Middle frontal gyrus (tissue), 1 donor: ENCODE results near the gene FBH1.
"Not testable (repeated sequence)": the region's sequence is repeated elsewhere in the genome, so short reads cannot be mapped to it uniquely, and the experiment has no call there.

Experiments
- DNase-seq: peaks from one replicate; pipeline ENCODE4 v3.0.0-alpha.2; 2015; ENCODE audit warnings: low spot score; ENCODE audit errors: extremely low spot score

FBH1 gene

DNA sequence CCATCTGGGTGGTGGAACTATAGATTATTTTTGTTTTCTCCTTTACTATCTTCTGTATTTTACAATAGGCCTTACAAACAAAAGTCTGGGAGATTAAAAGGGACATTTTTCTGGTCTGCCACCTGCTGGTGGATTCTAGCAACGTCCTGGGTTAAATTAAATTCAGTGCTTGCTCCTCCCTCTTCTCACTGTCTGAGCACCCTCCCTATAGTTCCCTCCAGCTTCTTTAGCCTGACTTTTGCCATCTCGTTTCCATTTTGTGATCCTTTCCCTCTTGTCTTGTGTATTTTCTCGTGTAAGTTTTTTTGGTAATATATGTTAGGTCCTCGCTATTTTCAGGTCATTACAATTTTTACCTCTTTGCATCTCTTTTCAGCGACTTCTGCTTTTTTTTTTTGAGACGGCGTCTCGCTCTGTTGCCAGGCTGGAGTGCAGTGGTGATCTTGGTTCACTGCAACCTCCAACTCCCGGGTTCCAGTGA is 16.5 kb upstream of the FBH1 start:
- peak; percentile 77 for DNase-seq

- no peak for DNase-seq
These were observed 13.8 kb upstream of the FBH1 start for GRCh38 chr10:5876181-5876768.

GRCh38 chr10:5877041-5877440 is 13.0 kb upstream of the FBH1 start:
- DNase-seq, result not testable (repeated sequence)

DNA sequence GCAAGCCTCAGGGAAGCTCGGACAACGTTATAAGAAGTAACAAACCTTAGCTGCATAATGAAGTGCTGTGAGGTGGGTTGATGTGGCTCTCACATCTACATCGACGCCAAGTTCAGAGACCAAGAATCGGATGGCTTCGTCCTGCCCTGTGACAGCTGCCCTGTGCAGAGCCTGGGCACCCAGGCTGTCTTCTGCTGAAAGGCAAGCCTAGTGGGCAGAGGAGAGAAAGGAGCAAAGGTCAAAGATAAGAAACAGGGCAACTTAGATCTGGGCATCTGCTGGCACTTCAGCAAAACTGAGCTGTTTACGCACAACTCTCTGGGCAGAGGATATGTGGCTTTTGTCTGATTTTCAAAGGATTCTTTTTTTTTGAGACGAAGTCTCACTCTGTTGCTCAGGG is 7.1 kb upstream of the FBH1 start:
- DNase-seq, result no peak

GRCh38 chr10:5885619-5886018 is 4.4 kb upstream of the FBH1 start:
- no peak for DNase-seq

DNA sequence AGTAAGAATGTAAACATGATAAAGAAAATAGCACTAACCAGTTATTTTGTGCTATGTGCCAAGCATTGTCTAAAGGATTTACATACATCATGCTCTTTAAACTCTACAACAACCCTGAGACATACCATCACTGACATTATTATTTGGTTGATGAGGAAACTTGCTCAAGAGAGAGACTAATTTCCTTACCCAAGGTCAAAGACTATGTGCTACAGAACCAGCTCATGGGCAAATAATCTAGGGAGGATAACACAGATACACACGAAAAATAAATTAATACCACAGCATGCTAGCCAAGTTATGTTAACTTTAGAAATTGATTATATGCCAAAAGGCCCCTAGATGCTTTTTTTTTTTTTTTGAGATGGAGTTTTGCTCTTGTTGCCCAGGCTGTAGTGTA is 3.0 kb upstream of the FBH1 start:
- DNase-seq, result no peak

- DNase-seq, result no peak
These were observed 2.4 kb upstream of the FBH1 start for GRCh38 chr10:5887641-5888040.

GRCh38 chr10:5888351-5888750 is 1.7 kb upstream of the FBH1 start:
- no peak for DNase-seq

DNA sequence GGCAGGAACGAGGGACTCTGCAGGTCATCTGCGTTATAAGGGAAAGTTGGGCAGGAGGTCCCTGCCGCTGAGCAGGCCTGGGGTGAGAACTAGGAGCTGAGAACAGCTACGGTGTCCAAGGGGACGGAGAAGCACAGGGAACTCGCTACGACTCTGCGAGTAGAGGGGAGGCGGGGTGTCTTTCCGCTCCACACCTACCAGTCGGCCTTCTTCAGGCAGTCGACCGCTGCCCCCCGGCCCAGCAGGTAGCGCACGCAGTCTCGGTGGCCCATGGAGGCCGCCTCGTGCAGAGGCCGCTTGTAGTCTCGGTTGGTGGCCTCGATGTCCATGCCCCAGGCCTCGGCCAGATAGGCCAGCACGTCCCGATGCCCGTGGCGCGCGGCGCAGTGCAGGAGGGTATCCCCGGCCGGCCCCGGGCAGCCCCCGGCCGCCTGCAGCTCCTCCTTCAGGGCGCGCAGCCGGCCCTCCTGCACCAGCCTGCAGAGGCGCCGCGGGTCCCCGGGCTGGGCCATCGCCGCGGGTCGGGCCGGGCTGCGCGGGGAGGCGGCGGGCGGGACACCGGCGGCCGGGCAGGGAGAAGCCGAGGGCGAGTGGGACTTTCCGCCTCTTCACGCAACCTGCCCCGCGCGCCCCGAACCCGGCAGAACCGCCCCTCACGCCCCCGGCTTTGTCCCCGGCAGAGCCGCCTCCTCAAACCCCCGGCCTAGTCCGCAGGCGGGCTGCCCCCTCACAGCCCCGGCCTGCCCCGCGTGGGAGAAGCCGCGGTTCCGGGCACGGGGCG is 1.0 kb upstream of the FBH1 start:
- DNase-seq, result no peak

DNA sequence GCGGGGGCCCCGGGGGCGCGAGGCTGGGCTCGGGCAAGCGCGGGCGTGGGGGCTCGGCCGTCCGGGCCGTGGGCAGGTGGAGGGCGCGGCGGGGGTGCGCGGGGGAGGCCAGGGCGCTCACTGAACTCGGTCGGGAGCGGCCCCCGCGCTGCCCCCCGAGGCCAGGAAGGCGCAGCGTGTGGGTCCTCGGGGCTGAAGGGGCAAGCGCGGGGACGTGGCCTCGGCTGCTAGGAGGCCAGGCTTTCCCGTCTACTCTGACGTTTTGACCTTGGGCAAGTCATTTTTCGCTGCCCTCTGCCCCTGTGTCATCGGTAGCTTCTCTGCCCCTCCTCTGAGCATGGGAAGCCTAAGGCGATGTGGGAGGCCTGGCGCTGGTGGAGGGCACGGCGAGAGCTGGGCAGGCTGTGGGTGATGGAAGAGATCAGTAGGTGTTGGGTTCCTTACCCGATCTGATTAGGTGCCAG is 441 bp downstream of the FBH1 start:
- no peak for DNase-seq

GRCh38 chr10:5891009-5891408 is 966 bp downstream of the FBH1 start:
- DNase-seq, result no peak

DNA sequence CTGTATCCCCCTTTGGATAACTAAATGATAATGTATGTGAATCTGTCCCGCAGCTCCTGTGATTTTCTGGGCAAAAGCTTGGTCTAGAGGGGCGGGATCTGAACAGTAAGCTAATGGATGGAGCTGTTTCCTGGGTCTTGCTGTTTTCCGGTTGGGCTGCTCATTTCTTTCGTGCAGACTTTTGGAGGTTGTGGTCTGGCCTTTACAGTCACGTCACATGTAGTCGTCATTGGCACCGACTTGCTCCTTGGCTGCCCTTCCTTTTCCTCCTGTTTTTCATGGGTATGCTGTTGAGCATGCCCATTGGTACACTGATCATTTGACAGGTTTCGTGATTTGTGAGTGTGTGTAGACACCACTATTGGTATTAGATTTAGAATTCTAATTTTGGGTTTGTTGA is 2.0 kb downstream of the FBH1 start:
- no peak for DNase-seq

GRCh38 chr10:5893321-5893720 is 3.3 kb downstream of the FBH1 start:
- DNase-seq, result no peak

DNA sequence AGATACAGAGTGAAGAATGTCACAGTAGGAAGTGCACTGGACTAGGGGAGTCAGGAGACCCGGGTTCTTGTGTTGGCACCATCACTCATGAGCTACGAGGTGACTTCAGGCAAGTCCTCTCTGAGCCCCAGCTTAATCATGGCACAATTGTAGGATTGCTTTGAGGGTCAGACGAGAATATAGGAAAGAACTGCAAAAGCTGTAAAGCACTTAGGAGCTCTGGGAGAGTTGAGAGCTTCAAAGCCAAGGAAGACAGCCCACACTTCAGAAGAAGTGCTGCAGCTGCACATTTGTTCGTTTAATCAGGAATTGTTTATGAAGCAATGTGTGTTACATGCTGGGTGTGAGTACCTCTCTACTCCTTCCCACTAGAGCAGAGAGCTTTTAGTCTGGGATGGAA is 4.4 kb downstream of the FBH1 start:
- DNase-seq, result no peak

- no peak for DNase-seq
These were observed 4.8 kb downstream of the FBH1 start for GRCh38 chr10:5894873-5895272.

DNA sequence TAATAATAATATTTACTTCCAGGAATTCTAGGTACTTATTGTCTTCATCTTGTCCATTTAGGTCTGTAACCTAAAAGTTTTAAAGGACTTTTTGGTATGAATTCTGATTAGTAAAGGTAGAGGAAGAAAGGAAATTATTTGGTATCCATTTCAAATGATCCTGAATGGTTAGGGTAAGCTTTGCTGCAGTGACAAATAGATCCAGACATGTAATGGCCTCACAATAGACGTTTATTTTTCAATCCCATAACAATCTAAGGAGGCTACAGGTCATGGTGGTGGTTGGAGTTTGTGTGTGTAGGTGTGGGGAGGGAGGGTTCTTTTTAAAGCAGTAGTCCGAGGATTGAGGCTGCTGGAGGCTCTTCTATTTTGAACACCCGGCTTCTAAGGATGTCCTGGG is 5.3 kb downstream of the FBH1 start:
- no peak for DNase-seq

GRCh38 chr10:5895804-5896203 is 5.8 kb downstream of the FBH1 start:
- no peak for DNase-seq

DNA sequence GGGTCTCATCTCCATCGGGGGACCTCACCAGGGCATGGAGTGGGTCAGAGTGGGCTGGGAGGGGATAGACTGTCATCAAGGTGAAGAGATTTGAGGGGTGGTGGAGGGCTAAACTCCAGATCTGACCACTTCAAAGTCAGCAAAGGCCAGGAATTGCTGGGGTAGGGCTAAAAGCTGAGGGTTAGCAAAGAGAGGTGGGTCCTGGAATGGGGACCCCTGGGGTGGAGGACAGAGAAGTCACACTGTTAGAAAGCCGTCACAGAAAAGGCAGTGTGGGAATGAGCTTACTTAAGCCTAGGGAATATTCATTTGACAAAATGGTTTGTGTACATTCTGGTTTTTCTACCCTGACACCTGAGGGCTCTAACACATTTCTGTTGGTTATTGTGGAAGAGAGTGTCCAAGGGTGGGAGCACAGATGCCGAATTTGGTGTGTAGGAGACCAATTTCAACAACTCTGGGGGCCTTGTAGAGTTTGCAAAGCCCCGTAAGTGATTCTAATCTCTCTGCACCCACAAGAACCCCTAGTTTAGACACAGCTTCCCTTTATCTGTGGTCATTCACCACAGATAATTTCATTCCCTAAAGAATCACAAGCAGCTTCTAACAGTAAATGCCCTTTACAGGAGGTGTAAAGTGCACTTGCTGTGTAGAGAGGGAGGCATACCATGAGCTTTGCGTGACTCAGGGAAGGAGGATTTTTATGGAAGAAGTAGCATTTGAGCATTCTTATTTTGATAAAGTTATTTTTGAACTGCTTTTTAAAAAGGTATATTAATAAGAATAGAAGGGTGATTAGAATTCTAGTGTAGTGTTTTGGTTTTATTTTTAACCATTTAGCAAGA is 6.4 kb downstream of the FBH1 start:
- DNase-seq, result no peak

DNA sequence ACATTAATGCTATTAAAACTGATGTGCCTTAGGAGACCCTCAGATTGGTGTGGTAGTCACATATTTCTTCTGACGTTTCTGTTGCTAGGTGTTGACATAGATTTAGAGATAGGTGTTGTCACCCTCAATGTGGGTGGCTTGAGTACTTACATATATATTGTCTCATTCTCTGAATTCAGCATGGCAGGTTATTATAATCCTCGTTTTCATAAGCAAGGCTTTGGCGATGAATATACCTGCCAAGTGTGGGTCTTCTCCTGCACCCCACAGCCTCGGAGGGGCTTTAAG is 7.0 kb downstream of the FBH1 start:
- DNase-seq, result no peak

DNA sequence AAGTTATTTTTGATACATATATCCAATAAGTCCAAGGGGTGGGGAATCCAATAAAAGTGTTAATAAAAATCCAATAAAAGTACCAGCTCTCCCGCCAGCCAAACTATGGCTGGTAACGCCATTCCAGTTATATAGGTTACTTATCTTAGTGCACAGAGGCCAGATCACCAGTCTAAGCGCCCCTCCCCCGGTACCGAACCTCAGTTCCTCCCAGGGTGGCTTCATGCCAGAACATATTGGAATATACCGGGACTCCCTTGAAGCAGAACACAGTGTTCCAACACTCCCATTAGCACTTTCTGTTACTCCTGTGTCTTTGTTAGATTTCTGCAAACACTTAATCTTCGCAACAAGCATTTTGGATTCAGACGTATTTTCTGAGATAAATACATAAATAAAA is 7.5 kb downstream of the FBH1 start:
- no peak for DNase-seq

- DNase-seq, result no peak
These were observed 8.1 kb downstream of the FBH1 start for GRCh38 chr10:5898163-5898562.

DNA sequence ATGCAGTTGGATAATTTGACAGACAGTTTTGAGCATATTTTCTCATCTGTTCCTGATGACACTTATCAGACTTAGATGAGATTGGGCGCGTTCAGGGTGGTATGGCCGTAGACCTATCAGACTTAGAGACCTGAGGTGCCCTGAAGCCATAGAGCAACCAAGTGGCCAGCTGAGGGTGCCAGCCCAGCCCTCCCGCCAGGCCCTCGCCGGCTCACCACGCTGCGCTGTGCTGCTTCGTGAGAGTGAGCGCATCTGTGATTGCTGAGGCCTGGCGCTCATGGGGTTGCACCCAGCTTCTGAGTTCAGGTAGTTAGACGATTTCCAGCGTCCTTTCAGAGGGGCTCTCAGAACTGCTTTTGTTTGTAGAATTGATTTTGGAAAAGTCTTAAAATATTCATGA is 10.2 kb downstream of the FBH1 start:
- DNase-seq, result no peak
